NCI-H1105 treated with DMSO at 0.1 percent for 48 hours (cell line): Measurements from ENCODE around the gene TBC1D9B.

Experiments
- DNase-seq: peaks from one replicate; lab custom pipeline; 2025; lab: John Stamatoyannopoulos, UW

The TBC1D9B gene

GRCh38 chr5:179869641-179870402 lies 37.9 kb downstream of the TBC1D9B start:
- DNase-seq, result no peak

GRCh38 chr5:179869101-179869500 lies 38.6 kb downstream of the TBC1D9B start:
- no peak for DNase-seq

- no peak for DNase-seq
Observed at GRCh38 chr5:179868541-179868940, 39.2 kb downstream of the TBC1D9B start.

GRCh38 chr5:179867476-179867875 lies 40.2 kb downstream of the TBC1D9B start:
- DNase-seq, result no peak

- DNase-seq, result no peak
Observed at GRCh38 chr5:179867079-179867465, 40.6 kb downstream of the TBC1D9B start.

- DNase-seq, result no peak
Observed at GRCh38 chr5:179866241-179867078, 41.2 kb downstream of the TBC1D9B start.

GRCh38 chr5:179865491-179866240 lies 42.0 kb downstream of the TBC1D9B start:
- no peak for DNase-seq

GRCh38 chr5:179864686-179865085 lies 43.0 kb downstream of the TBC1D9B start:
- DNase-seq, result no peak

- no peak for DNase-seq
Observed at GRCh38 chr5:179863449-179864085, 44.1 kb downstream of the TBC1D9B start.

- no peak for DNase-seq
Observed at GRCh38 chr5:179862891-179863290, 44.8 kb downstream of the TBC1D9B start.

GRCh38 chr5:179862296-179862695 lies 45.4 kb downstream of the TBC1D9B start:
- DNase-seq, result no peak

GRCh38 chr5:179860301-179860700 lies 47.4 kb downstream of the TBC1D9B start:
- no peak for DNase-seq

- DNase-seq, result peak; percentile 82
Observed at GRCh38 chr5:179858586-179859427, 48.9 kb downstream of the TBC1D9B start, which contains the start of gene MRNIP. MRNIP (minus strand) TSS chr5:179858817; CDS start chr5:179858796, 21 bp downstream.

GRCh38 chr5:179858241-179858585 lies 49.5 kb downstream of the TBC1D9B start:
- DNase-seq, result peak; percentile 33

GRCh38 chr5:179854356-179854755 lies 53.3 kb downstream of the TBC1D9B start:
- DNase-seq, result no peak

- DNase-seq, result no peak
Observed at GRCh38 chr5:179852993-179853547, 54.6 kb downstream of the TBC1D9B start.

GRCh38 chr5:179841621-179842020 lies 66.1 kb downstream of the TBC1D9B start:
- no peak for DNase-seq

GRCh38 chr5:179840766-179841165 lies 66.9 kb downstream of the TBC1D9B start:
- no peak for DNase-seq

- DNase-seq, result no peak
Observed at GRCh38 chr5:179840321-179840720, 67.4 kb downstream of the TBC1D9B start.

GRCh38 chr5:179839328-179840256 lies 68.1 kb downstream of the TBC1D9B start:
- no peak for DNase-seq
